NT2/D1 (cell line): ENCODE data around the gene SPAG5.

Experiments
- DNase-seq: peaks from one replicate; pipeline ENCODE4 v3.0.0-alpha.2; 2011; ENCODE audit warnings: low read depth, low spot score
- H3K27me3 ChIP-seq: 2 replicates; pipeline ENCODE4 v1.6.0; 2011; ENCODE audit warnings: mild to moderate bottlenecking; ENCODE audit not compliant: insufficient read length, insufficient read depth
- H3K36me3 ChIP-seq: 2 replicates; pipeline ENCODE4 v1.6.1; 2011; ENCODE audit warnings: mild to moderate bottlenecking, low read length, mixed read lengths; ENCODE audit not compliant: insufficient read depth, insufficient read length
- H3K4me1 ChIP-seq: 2 replicates; pipeline ENCODE4 v1.5.1; 2011; ENCODE audit not compliant: insufficient read depth, insufficient read length
- H3K4me3 ChIP-seq: 2 replicates; pipeline ENCODE4 v1.5.1; 2011; ENCODE audit warnings: low read depth; ENCODE audit not compliant: insufficient read length
- H3K9ac ChIP-seq: 2 replicates; pipeline ENCODE4 v1.6.0; 2011; ENCODE audit warnings: low read depth; ENCODE audit not compliant: insufficient read length
- H3K9me3 ChIP-seq: 2 replicates; pipeline ENCODE4 v1.5.1; 2011; ENCODE audit warnings: mild to moderate bottlenecking, low read length; ENCODE audit not compliant: insufficient read depth
- SUZ12 ChIP-seq: IDR thresholded peaks from 2 replicates; pipeline ENCODE4 v1.6.1; 2011; ENCODE audit not compliant: insufficient read length, insufficient read depth; ENCODE audit errors: extremely low read depth
- YY1 ChIP-seq: IDR thresholded peaks from 2 replicates; pipeline ENCODE4 v1.6.1; 2011; ENCODE audit not compliant: insufficient read length, insufficient read depth
- ZNF274 ChIP-seq: IDR thresholded peaks from 2 replicates; pipeline ENCODE4 v1.6.1; 2011; ENCODE audit warnings: mild to moderate bottlenecking, low read depth, low read length

SPAG5 gene

DNA sequence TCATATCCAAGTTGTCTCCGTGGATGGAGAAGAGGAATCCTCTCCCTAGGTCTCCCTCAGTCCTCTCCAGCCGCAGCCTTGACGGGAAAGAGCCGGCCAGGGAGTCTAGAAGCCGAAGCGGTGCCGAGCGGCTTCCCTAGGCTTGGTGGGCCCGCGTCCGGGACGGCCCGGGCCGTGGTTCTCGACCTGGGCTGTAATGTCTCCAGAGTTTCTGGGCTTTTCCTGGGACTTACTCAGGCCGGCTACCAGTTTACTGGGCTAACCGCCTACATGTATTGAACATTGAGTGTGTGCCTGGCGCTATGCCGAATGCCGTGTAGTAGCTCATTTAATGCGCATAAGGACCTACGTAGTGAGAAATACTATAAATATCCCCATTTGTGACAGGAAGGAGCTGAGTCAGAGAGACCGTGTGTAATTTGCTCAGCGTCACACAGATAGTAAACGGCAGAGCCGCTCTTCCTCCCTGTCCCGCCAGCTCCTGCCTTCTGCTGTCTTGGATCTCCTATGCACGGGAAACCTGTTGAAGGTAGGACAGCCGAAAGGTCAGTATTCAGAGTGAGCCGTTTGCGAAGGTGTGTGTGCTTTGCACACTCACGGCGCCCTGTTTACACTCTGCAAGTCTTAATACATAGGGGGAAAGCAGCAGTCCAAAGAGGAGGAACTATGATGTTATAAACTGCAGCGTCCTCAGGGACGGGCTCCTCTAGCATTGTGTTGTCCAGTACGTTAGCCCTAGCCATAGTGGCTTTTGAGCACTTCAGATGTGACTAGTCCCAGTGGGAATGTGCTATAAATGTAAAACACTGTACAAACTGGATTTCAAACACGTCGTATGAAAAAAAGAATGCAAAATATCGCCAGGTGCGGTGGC lies 723 bp upstream of the SPAG5 start:
- Histone ChIP-seq H3K4me3 (peak overlapping the region; percentile 82), H3K27me3 (no peaks in the 10 kb centered on the region), H3K4me1 (no peaks in the 10 kb centered on the region), H3K9me3 (no peaks in the 10 kb centered on the region), H3K36me3 (peaks cover 8% of the 10 kb centered on the region), H3K9ac (peak overlapping the region; percentile 83)
- DNase-seq = no peak
- TF ChIP-seq ZNF274 = no peak
- TF ChIP-seq SUZ12 = no peak
- no peak for TF ChIP-seq YY1

DNA sequence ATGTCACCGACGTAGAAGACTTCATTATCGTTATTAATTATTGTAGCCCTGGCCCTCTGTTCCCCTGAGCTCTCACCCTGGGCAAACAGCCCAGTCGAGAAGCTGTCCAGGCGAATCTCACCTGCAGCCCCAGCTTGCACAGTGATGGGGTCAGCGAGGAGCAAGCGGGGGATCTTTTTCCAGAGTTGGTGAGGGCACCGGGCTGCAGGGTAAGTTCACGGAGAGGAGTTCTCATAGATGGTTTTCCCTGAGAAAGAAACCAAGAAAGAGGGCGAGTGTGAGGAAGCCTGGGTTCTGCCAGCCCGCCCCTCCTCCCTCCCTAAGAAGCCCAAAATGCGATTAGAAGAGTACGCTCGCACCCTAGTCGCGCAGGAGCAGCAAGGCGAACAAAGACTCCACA lies 436 bp downstream of the SPAG5 start:
- TF ChIP-seq YY1 = no peak
- TF ChIP-seq SUZ12 = no peak
- no peak for TF ChIP-seq ZNF274
- Histone ChIP-seq H3K36me3 (peaks cover 10% of the 10 kb centered on the region), H3K9ac (peak overlapping the region; percentile 91), H3K4me1 (no peaks in the 10 kb centered on the region), H3K4me3 (peak overlapping the region; percentile 82), H3K27me3 (no peaks in the 10 kb centered on the region), H3K9me3 (no peaks in the 10 kb centered on the region)
- no peak for DNase-seq

DNA sequence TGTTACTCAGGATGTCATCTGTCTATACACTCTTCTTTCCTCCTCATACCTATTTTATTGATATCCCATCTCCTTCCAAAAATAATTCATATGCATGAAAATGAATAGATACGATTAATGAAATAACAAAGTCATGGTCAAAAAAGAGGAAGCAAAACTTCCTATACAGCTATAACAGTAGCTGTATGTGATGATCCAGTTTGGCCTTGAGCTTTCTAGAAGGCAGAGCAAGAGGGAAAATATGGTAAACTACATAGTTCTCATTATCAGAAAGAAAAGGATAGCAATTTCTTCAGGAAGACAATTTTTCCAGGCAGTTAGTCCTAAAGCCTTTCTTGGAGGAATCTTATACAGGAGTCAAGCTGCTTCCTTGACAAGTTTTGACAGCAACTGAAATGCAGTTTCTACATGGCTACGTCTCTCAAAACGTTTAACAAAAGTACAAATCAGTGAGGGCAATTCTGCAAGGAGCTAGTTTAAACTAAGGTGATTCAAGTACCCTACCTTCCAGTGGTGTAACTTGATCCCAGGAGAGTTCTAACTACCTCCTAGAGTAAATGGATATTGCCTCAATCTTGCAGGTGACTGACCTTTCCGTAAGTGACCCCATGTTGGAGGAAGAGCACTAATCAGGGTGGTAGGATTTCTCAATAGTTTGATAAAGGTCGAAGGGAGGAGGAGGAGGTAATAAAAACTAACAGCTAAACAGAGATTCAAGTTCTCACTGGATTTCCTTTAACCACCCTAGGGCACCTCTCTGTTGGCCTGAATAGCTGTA lies 1.0 kb downstream of the SPAG5 start:
- H3K4me3 ChIP-seq = peak overlapping the region; percentile 82
- H3K9ac ChIP-seq = peak overlapping the region; percentile 91
- H3K9me3 ChIP-seq = no peaks in the 10 kb centered on the region
- TF ChIP-seq SUZ12 (no peak), ZNF274 (no peak), YY1 (no peak)
- no peak for DNase-seq
- H3K4me1 ChIP-seq = no peaks in the 10 kb centered on the region
- peaks cover 16% of the 10 kb centered on the region for H3K36me3 ChIP-seq
- no peaks in the 10 kb centered on the region for H3K27me3 ChIP-seq

DNA sequence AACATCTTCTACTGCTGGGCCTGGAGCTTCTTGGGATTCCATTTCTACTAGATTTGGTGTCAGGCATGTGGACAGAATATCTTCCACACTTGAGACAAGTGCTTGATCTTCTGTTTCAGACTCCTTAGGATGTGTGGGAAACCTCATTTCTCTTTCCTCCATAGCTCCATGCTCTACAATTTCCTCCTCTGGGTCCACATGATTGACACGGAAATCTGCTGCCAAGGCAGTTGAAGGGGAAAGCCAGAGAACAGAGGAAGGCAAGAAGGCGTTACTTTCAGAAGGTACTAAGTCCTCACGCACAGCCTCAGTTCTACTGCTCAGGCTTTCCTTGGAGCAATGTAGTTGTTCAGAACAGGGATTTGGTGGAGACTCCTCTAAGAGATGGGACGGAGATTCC lies 6.6 kb downstream of the SPAG5 start:
- no peak overlapping the region for H3K9ac ChIP-seq
- H3K27me3 ChIP-seq = no peaks in the 10 kb centered on the region
- DNase-seq = no peak
- H3K4me3 ChIP-seq = no peak overlapping the region
- H3K9me3 ChIP-seq = no peaks in the 10 kb centered on the region
- TF ChIP-seq ZNF274 (no peak), SUZ12 (no peak), YY1 (no peak)
- H3K4me1 ChIP-seq = no peaks in the 10 kb centered on the region
- peaks cover 62% of the 10 kb centered on the region for H3K36me3 ChIP-seq

DNA sequence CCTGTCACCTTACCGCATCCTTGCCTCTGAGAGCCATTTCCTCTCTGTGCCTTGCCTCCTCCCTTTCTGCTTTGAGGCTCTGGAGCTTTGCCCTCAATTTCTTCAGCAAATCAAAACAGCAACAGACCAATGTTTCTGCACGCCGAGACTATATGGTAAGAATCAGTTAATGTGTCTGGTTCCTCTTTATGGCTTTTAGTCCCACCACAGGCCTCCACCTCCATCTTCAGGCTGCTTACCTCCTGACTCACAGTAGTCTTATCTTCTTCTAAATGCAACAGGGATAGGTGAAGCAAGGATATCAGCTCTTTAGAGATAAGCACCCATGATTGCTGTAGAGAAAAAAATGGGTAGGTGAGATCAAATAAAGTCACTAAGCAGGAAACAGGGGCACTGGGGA lies 13.0 kb downstream of the SPAG5 start:
- H3K27me3 ChIP-seq = no peaks in the 10 kb centered on the region
- H3K4me1 ChIP-seq = no peaks in the 10 kb centered on the region
- no peak for DNase-seq
- no peaks in the 10 kb centered on the region for H3K9me3 ChIP-seq
- H3K4me3 ChIP-seq = no peak overlapping the region
- H3K9ac ChIP-seq = no peak overlapping the region
- peaks cover 82% of the 10 kb centered on the region for H3K36me3 ChIP-seq
- TF ChIP-seq SUZ12 = no peak
- no peak for TF ChIP-seq YY1
- TF ChIP-seq ZNF274 = no peak

DNA sequence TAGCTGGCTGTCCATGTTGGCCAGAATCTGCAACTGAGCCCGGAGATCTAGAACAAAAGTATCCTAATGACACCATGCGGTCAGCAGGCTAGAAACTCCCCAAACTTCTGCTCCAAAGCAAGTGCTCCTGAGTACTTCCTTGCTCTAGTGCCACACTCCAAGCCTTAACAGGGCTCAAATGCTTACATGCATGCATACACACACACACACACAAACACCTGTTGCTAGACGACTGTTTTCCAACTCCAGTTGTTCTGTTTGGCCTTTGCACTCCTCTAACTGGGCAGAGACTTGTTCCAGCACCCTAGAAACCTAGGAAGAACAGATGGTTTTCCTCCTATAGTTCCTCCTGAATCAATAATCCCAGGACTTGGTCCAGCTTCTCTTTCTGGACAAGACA lies 14.4 kb downstream of the SPAG5 start:
- DNase-seq = no peak
- H3K9me3 ChIP-seq = no peaks in the 10 kb centered on the region
- H3K4me1 ChIP-seq = no peaks in the 10 kb centered on the region
- no peak overlapping the region for H3K4me3 ChIP-seq
- no peak for TF ChIP-seq YY1
- TF ChIP-seq SUZ12 = no peak
- TF ChIP-seq ZNF274 = no peak
- no peak overlapping the region for H3K9ac ChIP-seq
- H3K27me3 ChIP-seq = no peaks in the 10 kb centered on the region
- H3K36me3 ChIP-seq = peaks cover 86% of the 10 kb centered on the region

DNA sequence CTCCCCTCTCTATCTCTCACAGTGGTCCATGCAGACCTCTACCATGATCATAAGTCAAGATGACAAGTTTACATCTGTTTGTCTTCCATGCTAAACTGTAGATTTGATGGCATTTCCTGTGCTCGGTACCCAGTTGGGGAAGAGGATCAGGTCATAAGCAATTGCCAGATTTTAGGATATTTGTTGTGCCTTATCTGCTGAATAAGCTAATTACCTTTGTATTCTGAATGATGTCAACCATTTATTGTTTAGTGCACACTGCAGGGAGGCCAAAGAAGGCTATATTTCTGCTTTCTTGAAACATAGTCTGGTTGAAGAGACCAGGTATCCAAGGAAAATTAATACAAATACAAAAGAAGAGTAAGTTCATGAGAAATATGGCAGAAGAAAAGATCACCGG lies 16.3 kb downstream of the SPAG5 start:
- no peaks in the 10 kb centered on the region for H3K4me1 ChIP-seq
- H3K4me3 ChIP-seq = no peak overlapping the region
- H3K36me3 ChIP-seq = peaks cover 91% of the 10 kb centered on the region
- no peaks in the 10 kb centered on the region for H3K27me3 ChIP-seq
- no peaks in the 10 kb centered on the region for H3K9me3 ChIP-seq
- no peak overlapping the region for H3K9ac ChIP-seq
- TF ChIP-seq ZNF274 (no peak), SUZ12 (no peak), YY1 (no peak)
- no peak for DNase-seq
